Measurements from ENCODE around the gene MTCH1. TPM values are rescaled to one million over a fixed set of nuclear protein-coding genes. Genes with fewer than 3 reads are reported as not detected.
A peak's percentile ranks its signal among the peaks of the same experiment; 100 is the strongest.

MTCH1 gene
- 128 and 133 TPM in 2 replicates for total RNA-seq

- no peak for TF ChIP-seq CTCF (IDR thresholded peaks at IDR 0.05)
- Mint-ChIP-seq H3K4me1 (peaks cover 20% of the 10 kb centered on the region), H3K9me3 (no peaks in the 10 kb centered on the region), H3K27me3 (no peaks in the 10 kb centered on the region), H3K4me3 (peak within 1 kb of the TSS; percentile 96), H3K27ac (peak within 1 kb of the TSS; percentile 91), H3K36me3 (ENCODE audit: low read depth) (peaks cover 16% of the 10 kb centered on the region)
- POLR2A ChIA-PET: interaction anchor here (0.6 to 5.3 kb wide), 22 partner anchors 8 to 862 kb away, joined by 3 to 209 read pairs (median 6); partner anchors contain the start of genes C6orf89, FGD2, PI16 and PPIL1
- CTCF ChIA-PET: interaction anchor here (0.9 to 12.5 kb wide), 9 partner anchors 18 to 224 kb away, joined by 3 to 167 read pairs (median 4); no protein-coding TSS in a partner anchor
- DNase-seq (peak; percentile 96), ATAC-seq (ENCODE audit: low read depth) (peak; percentile 87)
- intact Hi-C loops (cut with micrococcal nuclease): loop anchor here (1.0 to 5.0 kb wide), 4 partner anchors 18 to 831 kb away; partner anchors contain the start of genes C6orf89 and ZFAND3
These were observed at the start of gene MTCH1 for GRCh38 chr6:36985808-36986703. MTCH1 (minus strand) TSS chr6:36986196; CDS start chr6:36986173, 23 bp downstream.

GRCh38 chr6:37033819-37034795 lies 48.1 kb upstream of the MTCH1 start:
- Mint-ChIP-seq H3K27me3 (no peaks in the 10 kb centered on the region), H3K4me1 (peaks cover 50% of the 10 kb centered on the region), H3K9me3 (peaks cover 5% of the 10 kb centered on the region), H3K4me3 (peak overlapping the region; percentile 15), H3K36me3 (ENCODE audit: low read depth) (peaks cover 72% of the 10 kb centered on the region), H3K27ac (peak overlapping the region; percentile 80)
- no peak for TF ChIP-seq CTCF (IDR thresholded peaks at IDR 0.05)
- intact Hi-C loops (cut with micrococcal nuclease): loop anchor here (1.0 kb wide), 2 partner anchors 16 to 17 kb away; no protein-coding TSS in a partner anchor
- CTCF ChIA-PET: interaction anchor here (0.7 to 9.5 kb wide), 7 partner anchors 10 to 174 kb away, joined by 3 to 113 read pairs (median 3); no protein-coding TSS in a partner anchor
- POLR2A ChIA-PET: interaction anchor here (0.6 to 24.7 kb wide), 17 partner anchors 8 to 258 kb away, joined by 3 to 519 read pairs (median 5); partner anchors contain the start of genes C6orf89, FGD2, MTCH1 and PIM1
- DNase-seq: no peak
- ATAC-seq (ENCODE audit: low read depth): no peak

- DNase-seq: no peak
- peak; percentile 74 for ATAC-seq (ENCODE audit: low read depth)
- peaks cover 50% of the 10 kb centered on the region for H3K4me1 Mint-ChIP-seq
- H3K27me3 Mint-ChIP-seq: no peaks in the 10 kb centered on the region
- no peak for TF ChIP-seq CTCF (IDR thresholded peaks at IDR 0.05)
- H3K36me3 Mint-ChIP-seq (ENCODE audit: low read depth): peaks cover 75% of the 10 kb centered on the region
- ChIA-PET CTCF (interaction anchor here (1.5 to 9.5 kb wide), 5 partner anchors 9 to 175 kb away, joined by 3 to 113 read pairs (median 4); no protein-coding TSS in a partner anchor), POLR2A (interaction anchor here (0.6 to 24.7 kb wide), 13 partner anchors 8 to 177 kb away, joined by 3 to 519 read pairs (median 6); partner anchors contain the start of genes C6orf89, FGD2 and PIM1)
- H3K4me3 Mint-ChIP-seq: no peak overlapping the region
- peaks cover 5% of the 10 kb centered on the region for H3K9me3 Mint-ChIP-seq
- peak overlapping the region; percentile 80 for H3K27ac Mint-ChIP-seq
- intact Hi-C loops (cut with micrococcal nuclease): loop anchor here (1.0 kb wide), 2 partner anchors 15 to 18 kb away; no protein-coding TSS in a partner anchor
These were observed 47.3 kb upstream of the MTCH1 start for GRCh38 chr6:37033255-37033654.

- peaks cover 5% of the 10 kb centered on the region for H3K9me3 Mint-ChIP-seq
- no peaks in the 10 kb centered on the region for H3K27me3 Mint-ChIP-seq
- H3K4me1 Mint-ChIP-seq: peaks cover 52% of the 10 kb centered on the region
- H3K4me3 Mint-ChIP-seq: no peak overlapping the region
- DNase-seq (no peak), ATAC-seq (ENCODE audit: low read depth) (no peak)
- TF ChIP-seq CTCF (IDR thresholded peaks at IDR 0.05): no peak
- POLR2A ChIA-PET: interaction anchor here (0.8 to 24.7 kb wide), 6 partner anchors 9 to 157 kb away, joined by 3 to 519 read pairs (median 3); partner anchors contain the start of genes PIM1 and PPIL1
- intact Hi-C loops (cut with micrococcal nuclease): no loop called here
- CTCF ChIA-PET: interaction anchor here (0.7 to 9.5 kb wide), 5 partner anchors 9 to 176 kb away, joined by 3 to 113 read pairs (median 65); partner anchors contain the start of gene PIM1
- H3K27ac Mint-ChIP-seq: peak overlapping the region; percentile 80
- H3K36me3 Mint-ChIP-seq (ENCODE audit: low read depth): peaks cover 77% of the 10 kb centered on the region
These were observed 46.2 kb upstream of the MTCH1 start for GRCh38 chr6:37032239-37032638.

Data from activated B cell treated with CpG ODN at 0.5 μM for 24 hours (primary cell).